Upper lobe of left lung (tissue), 4 donors: Measurements from ENCODE around the gene MAGEA9B.
"Not testable (repeated sequence)": the region's sequence is repeated elsewhere in the genome, so short reads cannot be mapped to it uniquely, and the experiment has no call there.

Experiments used
- CTCF ChIP-seq, 6 experiments: fragments of 450-650 bp in 4 of 6; fragments of 200-600 bp in 2 of 6; sonication (generic) in 2 of 6; IDR thresholded peaks; one replicate each; pipeline ENCODE4 v1.5.1; 2016 to 2019; ENCODE audit warnings: antibody characterized with exemption in 6 of 6
- POLR2A ChIP-seq, 4 donors: fragments of 450-650 bp; IDR thresholded peaks; one replicate each; pipeline ENCODE4 v1.5.1; 2016 to 2017; ENCODE audit warnings: antibody characterized with exemption in 4 of 4, mild to moderate bottlenecking in 2 of 4

GRCh38 chrX:149532868-149533267, 54.4 kb downstream of the MAGEA9B start:
- not testable (repeated sequence) for TF ChIP-seq CTCF, POLR2A (IDR thresholded peaks at IDR 0.05)
